Suprapubic skin (tissue), 3 donors: ENCODE results near the gene MFF.

Experiments used
- EP300 ChIP-seq: sonication (generic); formaldehyde crosslinking; IDR thresholded peaks from one replicate; pipeline ENCODE4 v1.6.1; 2017; ENCODE audit warnings: antibody characterized with exemption
- POLR2A ChIP-seq, 2 donors: fragments of 450-650 bp; IDR thresholded peaks; one replicate each; pipeline ENCODE4 v1.6.1; 2017; ENCODE audit warnings: antibody characterized with exemption in 2 of 2, mild to moderate bottlenecking in 2 of 2, moderate library complexity in 2 of 2
- TF ChIP-seq, protein P1 (sequence below), 2 donors: fragments of 200-600 bp in 1 of 2; fragments of 450-650 bp in 1 of 2; sonication (generic) in 1 of 2; IDR thresholded peaks; one replicate each; pipeline ENCODE4 v1.5.1; 2016 to 2019; ENCODE audit warnings: antibody characterized with exemption in 2 of 2, mild to moderate bottlenecking in 1 of 2, moderate library complexity in 1 of 2

DNA sequence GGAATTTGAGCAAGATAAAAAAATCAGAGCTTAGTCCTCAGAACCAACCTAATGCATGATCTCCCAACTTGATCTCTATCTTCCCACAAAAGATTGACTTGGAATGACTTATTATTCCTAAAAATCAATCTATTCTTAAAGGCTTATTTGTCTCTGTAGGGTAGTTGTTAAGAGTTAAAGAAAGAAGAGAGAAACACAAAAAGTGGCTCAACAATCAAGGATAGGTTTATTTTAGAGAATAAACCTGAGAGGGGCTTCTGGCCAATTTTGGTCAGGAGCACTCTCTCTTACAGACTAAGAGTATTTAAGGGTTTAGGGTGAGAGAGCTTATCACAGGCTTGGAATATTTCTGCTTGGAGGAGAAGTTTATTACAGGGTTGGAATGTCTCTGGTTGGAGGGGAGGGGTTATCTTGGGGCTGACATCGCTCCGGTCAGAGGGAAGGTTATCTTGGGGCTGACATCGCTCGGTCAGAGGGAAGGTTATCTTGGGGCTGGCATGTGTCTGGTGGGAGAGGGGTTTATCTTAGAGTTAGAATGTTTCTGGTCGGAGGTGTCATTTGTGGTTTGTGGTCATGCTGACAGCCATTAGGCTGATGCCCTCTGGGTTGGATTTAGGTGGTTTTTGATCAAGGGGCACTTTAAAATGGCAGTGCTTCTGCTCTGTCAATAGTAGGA lies 2.4 kb upstream of the MFF start:
- TF ChIP-seq, protein P1, sequence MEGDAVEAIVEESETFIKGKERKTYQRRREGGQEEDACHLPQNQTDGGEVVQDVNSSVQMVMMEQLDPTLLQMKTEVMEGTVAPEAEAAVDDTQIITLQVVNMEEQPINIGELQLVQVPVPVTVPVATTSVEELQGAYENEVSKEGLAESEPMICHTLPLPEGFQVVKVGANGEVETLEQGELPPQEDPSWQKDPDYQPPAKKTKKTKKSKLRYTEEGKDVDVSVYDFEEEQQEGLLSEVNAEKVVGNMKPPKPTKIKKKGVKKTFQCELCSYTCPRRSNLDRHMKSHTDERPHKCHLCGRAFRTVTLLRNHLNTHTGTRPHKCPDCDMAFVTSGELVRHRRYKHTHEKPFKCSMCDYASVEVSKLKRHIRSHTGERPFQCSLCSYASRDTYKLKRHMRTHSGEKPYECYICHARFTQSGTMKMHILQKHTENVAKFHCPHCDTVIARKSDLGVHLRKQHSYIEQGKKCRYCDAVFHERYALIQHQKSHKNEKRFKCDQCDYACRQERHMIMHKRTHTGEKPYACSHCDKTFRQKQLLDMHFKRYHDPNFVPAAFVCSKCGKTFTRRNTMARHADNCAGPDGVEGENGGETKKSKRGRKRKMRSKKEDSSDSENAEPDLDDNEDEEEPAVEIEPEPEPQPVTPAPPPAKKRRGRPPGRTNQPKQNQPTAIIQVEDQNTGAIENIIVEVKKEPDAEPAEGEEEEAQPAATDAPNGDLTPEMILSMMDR (IDR thresholded peaks at IDR 0.05) = no peak
- TF ChIP-seq EP300 (no peak), POLR2A (IDR thresholded peaks at IDR 0.05) (no peak)
